Subcutaneous abdominal adipose tissue (tissue), 5 donors: Measurements from ENCODE around the gene FTO.

Source experiments
- H3K27ac ChIP-seq: one replicate; pipeline ENCODE4 v1.7.0; 2013; ENCODE audit warnings: low read depth, mild to moderate bottlenecking, inconsistent platforms, low read length, moderate library complexity
- H3K27me3 ChIP-seq, 5 donors: one replicate each; pipeline ENCODE4 v1.7.0; 2013; ENCODE audit warnings: low read length in 5 of 5, inconsistent platforms in 1 of 5; ENCODE audit not compliant: control insufficient read depth in 5 of 5, insufficient read depth in 4 of 5
- H3K36me3 ChIP-seq, 5 donors: one replicate each; pipeline ENCODE4 v1.7.0; 2013; ENCODE audit warnings: low read length in 5 of 5; ENCODE audit not compliant: control insufficient read depth in 5 of 5, insufficient read depth in 5 of 5
- H3K4me1 ChIP-seq, 5 donors: one replicate each; pipeline ENCODE4 v1.7.0; 2013; ENCODE audit warnings: low read length in 5 of 5, mild to moderate bottlenecking in 3 of 5, moderate library complexity in 1 of 5; ENCODE audit not compliant: control insufficient read depth in 5 of 5, insufficient read depth in 5 of 5
- H3K4me3 ChIP-seq, 5 donors: one replicate each; pipeline ENCODE4 v1.7.0; 2013; ENCODE audit warnings: low read length in 5 of 5, low read depth in 1 of 5
- H3K9ac ChIP-seq, 5 donors: one replicate each; pipeline ENCODE4 v1.7.0; 2013; ENCODE audit warnings: low read length in 5 of 5, mild to moderate bottlenecking in 4 of 5, moderate library complexity in 3 of 5
- H3K9me3 ChIP-seq, 5 donors: one replicate each; pipeline ENCODE4 v1.7.0; 2013; ENCODE audit warnings: low read length in 5 of 5; ENCODE audit not compliant: control insufficient read depth in 5 of 5
- donor health status: healthy.
- donor health status: healthy.
- donor health status: healthy.
- donor health status: healthy.
- donor health status: healthy.

FTO gene

DNA sequence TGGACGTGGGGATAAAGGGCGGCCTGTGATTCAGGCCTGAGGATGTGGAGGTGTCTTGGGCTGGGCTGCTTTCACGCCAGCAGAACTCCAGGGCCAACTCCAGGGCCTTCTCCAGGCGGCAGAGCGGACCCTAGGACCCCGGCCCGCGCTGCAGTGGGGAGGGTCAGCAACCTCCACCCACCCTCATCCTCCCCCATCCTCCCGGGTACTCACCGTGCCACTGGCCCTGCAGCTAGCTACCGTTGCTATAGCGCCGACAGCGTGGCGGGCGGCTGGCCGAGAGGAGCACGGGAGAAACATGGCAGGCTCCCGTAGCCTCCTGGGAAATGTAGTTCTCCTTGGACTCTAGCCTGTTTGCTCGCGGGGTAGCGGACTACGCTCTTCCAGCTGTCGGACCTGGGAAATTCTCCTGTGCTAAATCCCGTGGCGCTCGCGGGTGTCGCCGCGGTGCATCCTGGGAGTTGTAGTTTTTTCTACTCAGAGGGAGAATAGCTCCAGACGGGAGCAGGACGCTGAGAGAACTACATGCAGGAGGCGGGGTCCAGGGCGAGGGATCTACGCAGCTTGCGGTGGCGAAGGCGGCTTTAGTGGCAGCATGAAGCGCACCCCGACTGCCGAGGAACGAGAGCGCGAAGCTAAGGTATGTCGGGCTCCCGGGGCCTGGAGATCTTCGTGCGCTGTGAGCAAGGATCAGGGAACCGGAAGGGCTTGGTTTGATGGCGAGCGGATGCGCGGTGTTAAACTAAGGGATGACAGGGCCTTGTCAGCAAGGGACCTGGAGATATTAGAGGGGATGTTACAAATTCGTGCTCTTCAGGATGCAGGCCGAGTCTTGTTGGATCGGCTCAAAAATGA lies at the start of gene FTO, which contains the start of gene RPGRIP1L:
TSS of gene FTO (plus strand) at position 567 of the 855 bp plus-strand sequence.
TSS of gene RPGRIP1L (minus strand) at position 270 of the 855 bp plus-strand sequence. CDS start 3,136 bp downstream, outside the sequence.
- peaks cover 0 to 3% (median 0%) of the 10 kb centered on the region in 5 donors for H3K9me3 ChIP-seq
- H3K4me3 ChIP-seq: peak within 1 kb of the TSS; percentile 72 to 100 (median 97)
- peak within 1 kb of the TSS; percentile 74 for H3K27ac ChIP-seq
- H3K27me3 ChIP-seq: peaks cover 0 to 2% (median 0%) of the 10 kb centered on the region in 5 donors
- peaks cover 5 to 23% (median 22%) of the 10 kb centered on the region in 5 donors for H3K4me1 ChIP-seq
- H3K9ac ChIP-seq: peak within 1 kb of the TSS; percentile 74 to 97 (median 87)
- H3K36me3 ChIP-seq: peaks cover 0 to 4% (median 0%) of the 10 kb centered on the region in 5 donors

DNA sequence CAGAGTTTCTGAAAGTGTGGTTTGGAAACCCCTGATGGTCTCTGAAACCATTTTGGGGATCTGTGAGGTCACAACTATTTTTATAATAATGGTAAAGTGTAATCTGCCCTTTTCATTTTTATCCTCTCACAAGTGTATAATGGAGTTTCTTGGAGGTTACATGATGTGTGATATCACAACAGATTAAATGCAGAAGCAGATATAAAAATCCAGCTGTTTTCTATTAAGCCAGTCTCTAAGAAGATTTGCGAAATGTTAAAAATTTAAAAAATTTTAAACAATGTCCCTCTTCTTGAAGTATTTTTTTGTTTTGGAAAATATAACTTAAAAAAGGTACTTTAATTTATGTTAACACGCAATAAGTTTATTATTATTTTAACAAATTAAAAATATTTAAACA lies 49.0 kb upstream of the FTO start:
- Histone ChIP-seq H3K4me3 (no peak overlapping the region), H3K27ac (no peak overlapping the region), H3K36me3 (peaks cover 0 to 11% (median 5%) of the 10 kb centered on the region in 5 donors), H3K4me1 (no peaks in the 10 kb centered on the region), H3K9me3 (no peaks in the 10 kb centered on the region), H3K9ac (no peak overlapping the region), H3K27me3 (no peaks in the 10 kb centered on the region)

DNA sequence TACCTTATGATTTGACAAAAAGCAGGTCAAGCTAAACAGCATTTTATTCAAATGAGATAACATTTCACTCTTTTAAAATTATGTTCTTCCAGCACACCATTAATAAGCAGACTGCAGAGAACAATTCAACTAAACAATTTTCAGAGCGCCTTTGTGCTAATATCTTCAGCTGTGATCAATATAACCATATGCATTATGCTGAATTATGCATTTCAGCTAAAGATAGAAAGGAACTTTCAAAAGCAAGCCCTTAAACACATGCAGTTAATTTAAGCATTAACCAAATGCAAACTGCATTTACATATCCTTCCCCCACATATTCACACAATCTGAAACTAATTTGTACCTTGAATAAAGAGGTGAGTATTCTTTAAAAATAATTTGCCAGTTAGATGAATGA lies 41.9 kb upstream of the FTO start:
- Histone ChIP-seq H3K9me3 (no peaks in the 10 kb centered on the region), H3K36me3 (peaks cover 0 to 2% (median 0%) of the 10 kb centered on the region in 5 donors), H3K27ac (no peak overlapping the region), H3K27me3 (no peaks in the 10 kb centered on the region), H3K4me3 (no peak overlapping the region), H3K9ac (no peak overlapping the region), H3K4me1 (peaks cover 0 to 12% (median 0%) of the 10 kb centered on the region in 5 donors)

GRCh38 chr16:53664724-53665345 lies 39.1 kb upstream of the FTO start:
- Histone ChIP-seq H3K9ac (no peak overlapping the region), H3K4me3 (peak overlapping the region in 4 of 5 donors; percentile 17 to 51 (median 40)), H3K36me3 (no peaks in the 10 kb centered on the region), H3K27ac (peak overlapping the region; percentile 4), H3K27me3 (no peaks in the 10 kb centered on the region), H3K9me3 (no peaks in the 10 kb centered on the region), H3K4me1 (peaks cover 0 to 12% (median 0%) of the 10 kb centered on the region in 5 donors)

DNA sequence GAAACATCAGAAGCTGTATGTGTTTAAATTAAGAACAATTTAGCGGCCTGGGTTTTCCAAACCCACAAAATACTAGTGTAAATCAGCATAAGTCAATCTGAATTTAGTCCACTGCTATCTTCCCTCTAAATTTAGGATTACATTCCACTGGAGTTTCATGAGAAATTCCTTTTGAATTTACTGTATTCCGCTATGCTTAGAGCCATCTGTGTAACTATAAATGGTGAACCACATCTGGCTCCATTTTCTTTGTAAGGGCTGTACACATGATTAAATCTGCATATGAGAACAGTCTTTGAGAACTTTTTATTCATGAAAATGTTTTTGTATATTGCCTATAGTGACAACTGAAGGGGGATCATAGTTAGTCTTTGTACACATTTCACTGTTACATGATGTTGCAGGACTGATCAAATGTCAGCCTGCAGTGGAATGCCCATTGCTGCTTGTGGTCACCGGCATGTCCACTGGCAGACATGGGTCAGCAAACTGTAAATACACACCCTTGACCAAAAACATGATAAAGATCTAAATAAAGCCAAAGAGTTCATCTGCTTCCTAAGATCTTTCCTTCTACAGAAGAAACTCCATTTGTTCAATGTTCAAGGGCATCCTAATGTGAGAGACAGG lies 37.1 kb upstream of the FTO start:
- Histone ChIP-seq H3K9me3 (no peaks in the 10 kb centered on the region), H3K36me3 (no peaks in the 10 kb centered on the region), H3K9ac (no peak overlapping the region), H3K4me3 (no peak overlapping the region), H3K27me3 (no peaks in the 10 kb centered on the region), H3K4me1 (peaks cover 0 to 12% (median 0%) of the 10 kb centered on the region in 5 donors), H3K27ac (no peak overlapping the region)

- Histone ChIP-seq H3K27me3 (no peaks in the 10 kb centered on the region), H3K36me3 (no peaks in the 10 kb centered on the region), H3K4me3 (no peak overlapping the region), H3K9ac (no peak overlapping the region), H3K27ac (no peak overlapping the region), H3K9me3 (no peaks in the 10 kb centered on the region), H3K4me1 (peaks cover 0 to 12% (median 0%) of the 10 kb centered on the region in 5 donors)
Measured at GRCh38 chr16:53668869-53669268, 35.1 kb upstream of the FTO start.

DNA sequence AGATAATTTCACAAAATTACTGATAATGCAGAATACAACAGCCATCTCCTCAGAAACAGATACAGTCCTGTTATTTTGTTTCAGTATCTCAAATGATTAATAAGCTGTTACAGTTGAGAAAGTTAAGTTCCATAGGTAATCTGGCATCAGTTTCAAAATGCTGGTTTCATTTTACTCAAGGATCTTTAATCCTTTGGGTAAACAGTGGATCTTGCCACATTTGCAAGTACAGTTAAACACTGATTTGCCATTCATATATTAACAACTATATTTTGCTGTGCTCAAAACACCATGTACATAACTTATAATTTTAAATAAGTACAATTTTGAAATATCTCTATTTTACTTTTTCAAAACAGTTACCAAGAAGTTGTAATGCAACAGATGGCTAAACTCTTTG lies 31.5 kb upstream of the FTO start:
- H3K36me3 ChIP-seq: no peaks in the 10 kb centered on the region
- H3K27ac ChIP-seq: no peak overlapping the region
- no peaks in the 10 kb centered on the region for H3K27me3 ChIP-seq
- H3K4me1 ChIP-seq: no peaks in the 10 kb centered on the region
- no peak overlapping the region for H3K9ac ChIP-seq
- no peak overlapping the region for H3K4me3 ChIP-seq
- H3K9me3 ChIP-seq: no peaks in the 10 kb centered on the region

DNA sequence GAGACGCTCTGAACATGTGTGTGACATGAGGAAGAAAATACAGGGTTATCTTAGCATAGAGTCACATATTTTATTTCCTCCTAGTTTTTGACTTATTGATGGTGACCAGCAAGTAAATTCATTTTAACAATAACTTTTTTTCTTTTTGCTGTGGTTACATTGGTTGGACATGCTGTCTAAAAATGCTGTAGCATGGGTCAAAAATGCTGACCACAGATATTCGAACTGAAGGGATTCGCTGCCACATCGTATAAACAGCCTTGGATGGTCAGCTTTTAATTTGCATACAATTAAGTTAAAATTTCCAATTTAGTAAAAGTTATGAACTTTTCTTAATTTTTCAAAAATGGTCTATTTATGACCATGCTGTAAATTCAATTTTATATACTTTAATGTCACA lies 30.8 kb upstream of the FTO start:
- Histone ChIP-seq H3K4me3 (no peak overlapping the region), H3K27me3 (no peaks in the 10 kb centered on the region), H3K9ac (no peak overlapping the region), H3K4me1 (no peaks in the 10 kb centered on the region), H3K27ac (no peak overlapping the region), H3K36me3 (no peaks in the 10 kb centered on the region), H3K9me3 (no peaks in the 10 kb centered on the region)

- Histone ChIP-seq H3K36me3 (no peaks in the 10 kb centered on the region), H3K4me3 (no peak overlapping the region), H3K4me1 (peaks cover 0 to 8% (median 0%) of the 10 kb centered on the region in 5 donors), H3K27ac (no peak overlapping the region), H3K27me3 (no peaks in the 10 kb centered on the region), H3K9ac (no peak overlapping the region), H3K9me3 (no peaks in the 10 kb centered on the region)
Measured at GRCh38 chr16:53678155-53678554, 25.8 kb upstream of the FTO start.
